ENCODE results near the gene ANKS1B. TPM values are rescaled to one million over a fixed set of nuclear protein-coding genes. Genes with fewer than 3 reads are reported as not detected.

ANKS1B gene
- total RNA-seq, 1 experiment from 2014 or later: 0.54 TPM

GRCh38 chr12:98916106-98916505 lies 1068.6 kb downstream of the ANKS1B start:
- no TSS peak for BruUV-seq (replicated peaks)
- no peaks in the 10 kb centered on the region for H3K79me2 ChIP-seq (ENCODE audit: insufficient read depth, low read length)
- H3K36me3 ChIP-seq (ENCODE audit: control insufficient read depth in 1 of 2, insufficient read depth in 2 of 2, low read length in 2 of 2): no peaks in the 10 kb centered on the region
- no peaks in the 10 kb centered on the region for H4K20me1 ChIP-seq (ENCODE audit: insufficient read depth)
- CTCF ChIA-PET: no interaction called here
- H3K4me2 ChIP-seq (ENCODE audit: low read length): no peak overlapping the region
- POLR2A ChIA-PET: no interaction called here
- TF ChIP-seq SIN3A (IDR thresholded peaks at IDR 0.05; ENCODE audit: low read depth) (no peak), EZH2 (IDR thresholded peaks at IDR 0.05) (no peak), SRF (IDR thresholded peaks at IDR 0.05; ENCODE audit: low read depth) (no peak), EZH2phosphoT487 (IDR thresholded peaks at IDR 0.05; ENCODE audit: borderline replicate concordance) (no peak), YY1 (IDR thresholded peaks at IDR 0.05; ENCODE audit: extremely low read depth, insufficient replicate concordance, low read depth, low read length) (no peak), RAD21 (IDR thresholded peaks at IDR 0.05; ENCODE audit: low read depth) (no peak), ZFX (IDR thresholded peaks at IDR 0.05) (no peak), ELF1 (IDR thresholded peaks at IDR 0.05; ENCODE audit: borderline replicate concordance, low read depth) (no peak)
- TF ChIP-seq, protein P1, sequence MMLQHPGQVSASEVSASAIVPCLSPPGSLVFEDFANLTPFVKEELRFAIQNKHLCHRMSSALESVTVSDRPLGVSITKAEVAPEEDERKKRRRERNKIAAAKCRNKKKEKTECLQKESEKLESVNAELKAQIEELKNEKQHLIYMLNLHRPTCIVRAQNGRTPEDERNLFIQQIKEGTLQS (IDR thresholded peaks at IDR 0.05): no peak
- TF ChIP-seq, protein P2, sequence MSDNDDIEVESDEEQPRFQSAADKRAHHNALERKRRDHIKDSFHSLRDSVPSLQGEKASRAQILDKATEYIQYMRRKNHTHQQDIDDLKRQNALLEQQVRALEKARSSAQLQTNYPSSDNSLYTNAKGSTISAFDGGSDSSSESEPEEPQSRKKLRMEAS (IDR thresholded peaks at IDR 0.05): no peak
- no peak overlapping the region for H3K27ac ChIP-seq (ENCODE audit: low read depth, low read length)
- RAD21 ChIA-PET (ENCODE audit: low non-redundant PET in 1 of 2, low total read pairs in 2 of 2, uncharacterized antibody in 2 of 2, unreplicated experiment in 2 of 2): no interaction called here
- ATAC-seq: no peak
- no peaks in the 10 kb centered on the region for H3K9me2 ChIP-seq (ENCODE audit: insufficient read depth)
- intact Hi-C loops (cut with micrococcal nuclease): no loop called here
- H3K4me3 ChIP-seq (replicated peaks in 1 of 2; ENCODE audit: low read depth in 1 of 2, low read length in 2 of 2): no peak overlapping the region
- peaks cover 51% of the 10 kb centered on the region for H3K27me3 ChIP-seq (ENCODE audit: insufficient read depth, low read length)
- H3K4me1 ChIP-seq (ENCODE audit: control insufficient read depth in 1 of 2, insufficient read depth in 2 of 2, low read length in 2 of 2): no peaks in the 10 kb centered on the region
- H2AFZ ChIP-seq (ENCODE audit: low read depth, low read length, poor library complexity, severe bottlenecking): no peak overlapping the region
- H3K9me3 ChIP-seq (ENCODE audit: control insufficient read depth in 1 of 2, insufficient read depth in 1 of 2, low read depth in 1 of 2, low read length in 2 of 2): no peaks in the 10 kb centered on the region
- DNase-seq (ENCODE audit: low read depth, low spot score): no peak
- H3K9ac ChIP-seq (ENCODE audit: low read length): no peak overlapping the region

DNA sequence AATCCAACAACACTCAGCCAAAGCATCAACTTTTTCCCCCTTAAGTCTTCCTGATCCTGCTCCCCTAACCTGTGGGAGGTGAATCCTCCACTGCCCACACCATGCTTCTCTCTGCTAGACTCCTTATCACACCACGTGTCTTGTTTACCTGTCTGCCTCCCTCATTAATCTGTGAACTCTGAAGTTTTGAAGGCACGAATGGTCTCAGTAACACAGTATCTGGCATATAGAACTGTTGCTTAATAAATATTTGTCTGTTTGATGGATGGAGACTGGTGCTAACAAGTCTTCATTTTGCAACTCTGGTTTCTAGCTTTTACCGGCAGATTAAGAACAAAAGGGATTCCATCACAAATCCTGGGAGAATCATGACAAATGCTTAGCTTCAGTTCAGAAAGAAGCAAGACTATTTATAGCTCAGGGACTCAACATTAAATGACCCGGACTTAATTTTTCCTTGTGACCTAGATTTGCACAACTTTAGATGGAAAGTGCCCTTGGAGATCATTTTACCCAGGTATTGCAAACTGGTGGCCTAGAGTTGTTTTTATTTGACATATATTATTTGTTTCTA lies 1072.2 kb downstream of the ANKS1B start:
- BruUV-seq (replicated peaks): no TSS peak
- Histone ChIP-seq H4K20me1 (ENCODE audit: insufficient read depth) (no peaks in the 10 kb centered on the region), H2AFZ (ENCODE audit: low read depth, low read length, poor library complexity, severe bottlenecking) (no peak overlapping the region), H3K4me2 (ENCODE audit: low read length) (no peak overlapping the region), H3K9me2 (ENCODE audit: insufficient read depth) (no peaks in the 10 kb centered on the region), H3K36me3 (ENCODE audit: control insufficient read depth in 1 of 2, insufficient read depth in 2 of 2, low read length in 2 of 2) (no peaks in the 10 kb centered on the region), H3K79me2 (ENCODE audit: insufficient read depth, low read length) (no peaks in the 10 kb centered on the region), H3K4me1 (ENCODE audit: control insufficient read depth in 1 of 2, insufficient read depth in 2 of 2, low read length in 2 of 2) (no peaks in the 10 kb centered on the region), H3K27ac (ENCODE audit: low read depth, low read length) (no peak overlapping the region), H3K9me3 (ENCODE audit: control insufficient read depth in 1 of 2, insufficient read depth in 1 of 2, low read depth in 1 of 2, low read length in 2 of 2) (no peaks in the 10 kb centered on the region), H3K4me3 (replicated peaks in 1 of 2; ENCODE audit: low read depth in 1 of 2, low read length in 2 of 2) (no peak overlapping the region), H3K27me3 (ENCODE audit: insufficient read depth, low read length) (peaks cover 34% of the 10 kb centered on the region), H3K9ac (ENCODE audit: low read length) (no peak overlapping the region)
- RAD21 ChIA-PET (ENCODE audit: low non-redundant PET in 1 of 2, low total read pairs in 2 of 2, uncharacterized antibody in 2 of 2, unreplicated experiment in 2 of 2): no interaction called here
- DNase-seq (ENCODE audit: low read depth, low spot score): no peak
- CTCF ChIA-PET: no interaction called here
- intact Hi-C loops (cut with micrococcal nuclease): no loop called here
- POLR2A ChIA-PET: no interaction called here
- no peak for ATAC-seq
- TF ChIP-seq ZBTB33 (IDR thresholded peaks at IDR 0.05; ENCODE audit: extremely low read depth, insufficient replicate concordance, low read length) (no peak), YY1 (IDR thresholded peaks at IDR 0.05; ENCODE audit: extremely low read depth, insufficient replicate concordance, low read depth, low read length) (no peak), EZH2phosphoT487 (IDR thresholded peaks at IDR 0.05; ENCODE audit: borderline replicate concordance) (no peak), RAD21 (IDR thresholded peaks at IDR 0.05; ENCODE audit: low read depth) (no peak), ZNF274 (IDR thresholded peaks at IDR 0.05; ENCODE audit: low read depth, low read length) (no peak), SP1 (IDR thresholded peaks at IDR 0.05; ENCODE audit: low read depth) (no peak), EGR1 (IDR thresholded peaks at IDR 0.05; ENCODE audit: low read depth) (no peak), ELF1 (IDR thresholded peaks at IDR 0.05; ENCODE audit: borderline replicate concordance, low read depth) (no peak)
- TF ChIP-seq, protein P1 (IDR thresholded peaks at IDR 0.05): no peak
- TF ChIP-seq, protein P2 (IDR thresholded peaks at IDR 0.05): no peak
- TF ChIP-seq, protein P3, sequence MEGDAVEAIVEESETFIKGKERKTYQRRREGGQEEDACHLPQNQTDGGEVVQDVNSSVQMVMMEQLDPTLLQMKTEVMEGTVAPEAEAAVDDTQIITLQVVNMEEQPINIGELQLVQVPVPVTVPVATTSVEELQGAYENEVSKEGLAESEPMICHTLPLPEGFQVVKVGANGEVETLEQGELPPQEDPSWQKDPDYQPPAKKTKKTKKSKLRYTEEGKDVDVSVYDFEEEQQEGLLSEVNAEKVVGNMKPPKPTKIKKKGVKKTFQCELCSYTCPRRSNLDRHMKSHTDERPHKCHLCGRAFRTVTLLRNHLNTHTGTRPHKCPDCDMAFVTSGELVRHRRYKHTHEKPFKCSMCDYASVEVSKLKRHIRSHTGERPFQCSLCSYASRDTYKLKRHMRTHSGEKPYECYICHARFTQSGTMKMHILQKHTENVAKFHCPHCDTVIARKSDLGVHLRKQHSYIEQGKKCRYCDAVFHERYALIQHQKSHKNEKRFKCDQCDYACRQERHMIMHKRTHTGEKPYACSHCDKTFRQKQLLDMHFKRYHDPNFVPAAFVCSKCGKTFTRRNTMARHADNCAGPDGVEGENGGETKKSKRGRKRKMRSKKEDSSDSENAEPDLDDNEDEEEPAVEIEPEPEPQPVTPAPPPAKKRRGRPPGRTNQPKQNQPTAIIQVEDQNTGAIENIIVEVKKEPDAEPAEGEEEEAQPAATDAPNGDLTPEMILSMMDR (IDR thresholded peaks at IDR 0.05 in 2 of 3, conservative IDR thresholded peaks at IDR 0.05 in 1 of 3; ENCODE audit: borderline replicate concordance in 1 of 3, insufficient read depth in 1 of 3, low read depth in 2 of 3, low read length in 2 of 3): no peak

Measured in HCT116 (cell line).